H9 (cell line): ENCODE measurements around the gene PRSS57. TPM values are rescaled to one million over a fixed set of nuclear protein-coding genes. Genes with fewer than 3 reads are reported as not detected.

ENCODE experiments used
- DNase-seq: peaks from one replicate; pipeline ENCODE4 v3.0.0-alpha.2; 2017
- H2AFZ ChIP-seq: one replicate; pipeline ENCODE4 v1.6.1; 2013; ENCODE audit warnings: mild to moderate bottlenecking, low read length, control low read depth, moderate library complexity
- H2AK5ac ChIP-seq: 2 replicates; pipeline ENCODE4 v1.6.1; 2013; ENCODE audit warnings: low read length, control low read depth, mixed read lengths; ENCODE audit not compliant: insufficient read length
- H2BK120ac ChIP-seq: one replicate; pipeline ENCODE4 v1.6.1; 2013; ENCODE audit warnings: low read depth, mild to moderate bottlenecking, low read length, control low read depth, inconsistent platforms; ENCODE audit not compliant: poor library complexity, severe bottlenecking
- H2BK12ac ChIP-seq: 2 replicates; pipeline ENCODE4 v1.6.1; 2013; ENCODE audit warnings: low read length, control low read depth, mixed read lengths, low read depth; ENCODE audit not compliant: insufficient read length
- H2BK15ac ChIP-seq: 2 replicates; pipeline ENCODE4 v1.6.1; 2013; ENCODE audit warnings: low read depth, low read length, control low read depth
- H2BK20ac ChIP-seq: one replicate; pipeline ENCODE4 v1.6.1; 2013; ENCODE audit warnings: low read depth, mild to moderate bottlenecking, low read length, control low read depth, inconsistent platforms; ENCODE audit not compliant: poor library complexity, severe bottlenecking
- H2BK5ac ChIP-seq: 2 replicates; pipeline ENCODE4 v1.6.1; 2013; ENCODE audit warnings: low read length, control low read depth, mixed read lengths; ENCODE audit not compliant: insufficient read length
- H3K14ac ChIP-seq: 2 replicates; pipeline ENCODE4 v1.6.1; 2013; ENCODE audit warnings: low read length, control low read depth; ENCODE audit not compliant: insufficient read depth
- H3K18ac ChIP-seq: 2 replicates; pipeline ENCODE4 v1.6.1; 2013; ENCODE audit warnings: low read depth, mild to moderate bottlenecking, mixed read lengths, low read length, control low read depth; ENCODE audit not compliant: insufficient read length
- H3K23ac ChIP-seq: 2 replicates; pipeline ENCODE4 v1.6.1; 2013; ENCODE audit warnings: low read length, control low read depth, mixed read lengths, low read depth; ENCODE audit not compliant: insufficient read length
- H3K23me2 ChIP-seq: 2 replicates; pipeline ENCODE4 v1.6.1; 2013; ENCODE audit warnings: low read depth, mild to moderate bottlenecking, mixed read lengths, low read length, control low read depth; ENCODE audit not compliant: insufficient read length, poor library complexity, severe bottlenecking
- H3K27ac ChIP-seq: 2 replicates; pipeline ENCODE4 v1.5.1; 2013; ENCODE audit warnings: low read length, control low read depth, mixed read lengths, low read depth; ENCODE audit not compliant: insufficient read length
- H3K27me3 ChIP-seq: 2 replicates; pipeline ENCODE4 v1.6.1; 2013; ENCODE audit warnings: low read length, control low read depth, inconsistent platforms; ENCODE audit not compliant: insufficient read depth
- H3K4ac ChIP-seq: 2 replicates; pipeline ENCODE4 v1.6.1; 2013; ENCODE audit warnings: low read depth, mild to moderate bottlenecking, control low read depth, inconsistent platforms, low read length, moderate library complexity
- H3K4me1 ChIP-seq: 2 replicates; pipeline ENCODE4 v1.6.1; 2013; ENCODE audit warnings: low read length, control low read depth, inconsistent platforms; ENCODE audit not compliant: insufficient read depth
- H3K4me2 ChIP-seq: 2 replicates; pipeline ENCODE4 v1.6.1; 2013; ENCODE audit warnings: low read length, control low read depth, mixed read lengths; ENCODE audit not compliant: insufficient read length, insufficient read depth
- H3K56ac ChIP-seq: 2 replicates; pipeline ENCODE4 v1.6.1; 2013; ENCODE audit warnings: low read depth, mild to moderate bottlenecking, mixed read lengths, low read length, control low read depth; ENCODE audit not compliant: insufficient read length
- H3K79me1 ChIP-seq: 2 replicates; pipeline ENCODE4 v1.6.1; 2013; ENCODE audit warnings: low read depth, mild to moderate bottlenecking, moderate library complexity, low read length, control low read depth, inconsistent platforms; ENCODE audit not compliant: insufficient read depth, poor library complexity, severe bottlenecking
- H3K79me2 ChIP-seq: 2 replicates; pipeline ENCODE4 v1.6.1; 2013; ENCODE audit warnings: low read length, control low read depth, inconsistent platforms; ENCODE audit not compliant: insufficient read depth
- H3K9ac ChIP-seq: 2 replicates; pipeline ENCODE4 v1.6.1; 2013; ENCODE audit warnings: low read length, control low read depth, mixed read lengths; ENCODE audit not compliant: insufficient read length; ENCODE audit errors: extremely low read depth
- H3K9me3 ChIP-seq: one replicate; pipeline ENCODE4 v1.6.1; 2013; ENCODE audit warnings: low read depth, low read length, inconsistent platforms; ENCODE audit not compliant: control insufficient read depth
- H3T11ph ChIP-seq: one replicate; pipeline ENCODE4 v1.6.1; 2013; ENCODE audit warnings: mild to moderate bottlenecking, low read length, control low read depth, inconsistent platforms
- H4K20me1 ChIP-seq: one replicate; pipeline ENCODE4 v1.6.1; 2013; ENCODE audit not compliant: control insufficient read depth, insufficient read length, insufficient read depth
- H4K5ac ChIP-seq: 2 replicates; pipeline ENCODE4 v1.6.1; 2013; ENCODE audit warnings: low read depth, mild to moderate bottlenecking, mixed read lengths, low read length, control low read depth; ENCODE audit not compliant: insufficient read length
- H4K8ac ChIP-seq: replicated peaks from 2 replicates; pipeline ENCODE4 v1.6.1; 2013; ENCODE audit warnings: low read length, control low read depth, mixed read lengths, low read depth; ENCODE audit not compliant: insufficient read length
- H4K91ac ChIP-seq: 2 replicates; pipeline ENCODE4 v1.6.1; 2013; ENCODE audit warnings: low read depth, mild to moderate bottlenecking, moderate library complexity, mixed read lengths, low read length, control low read depth; ENCODE audit not compliant: insufficient read length
- H3K27ac Mint-ChIP-seq, 3 experiments: 2 replicates in 2 of 3; 3 replicates in 1 of 3; pipeline ENCODE4 v1.8.0; 2020 to 2021; ENCODE audit warnings: mixed read lengths in 3 of 3, mild to moderate bottlenecking in 1 of 3, moderate library complexity in 1 of 3
- H3K27me3 Mint-ChIP-seq: 2 replicates; pipeline ENCODE4 v1.8.0; 2021; ENCODE audit warnings: low read depth, mild to moderate bottlenecking, moderate library complexity, mixed read lengths
- H3K36me3 Mint-ChIP-seq, 3 experiments: 2 replicates in 2 of 3; 3 replicates in 1 of 3; pipeline ENCODE4 v1.8.0; 2020 to 2021; ENCODE audit warnings: low read depth in 3 of 3, mixed read lengths in 3 of 3; ENCODE audit not compliant: insufficient read depth in 1 of 3
- H3K4me1 Mint-ChIP-seq, 2 experiments: 2 replicates each; pipeline ENCODE4 v1.8.0; 2020; ENCODE audit warnings: mixed read lengths in 2 of 2
- H3K4me3 Mint-ChIP-seq, 2 experiments: 2 replicates in 1 of 2; 3 replicates in 1 of 2; pipeline ENCODE4 v1.8.0; 2020 to 2021; ENCODE audit warnings: mild to moderate bottlenecking in 2 of 2, mixed read lengths in 2 of 2, moderate library complexity in 1 of 2
- H3K9me3 Mint-ChIP-seq, 2 experiments: 2 replicates in 1 of 2; 3 replicates in 1 of 2; pipeline ENCODE4 v1.8.0; 2020; ENCODE audit warnings: mild to moderate bottlenecking in 2 of 2, mixed read lengths in 2 of 2, moderate library complexity in 1 of 2
- CTCF ChIP-seq: fragments of 200-600 bp; sonication (generic); conservative IDR thresholded peaks from 3 replicates; pipeline ENCODE4 v1.8.0; 2021; ENCODE audit warnings: antibody characterized with exemption, mild to moderate bottlenecking
- WGBS: extraction: QIAGEN DNeasy Blood & Tissue Kit; methylation state at CpG from one replicate; pipeline ENCODE4 v1.1.7; 2013; ENCODE audit warnings: missing lambda C conversion rate, low lambda C conversion rate, mixed read lengths; ENCODE audit not compliant: insufficient read length; ENCODE audit errors: extremely low coverage; 5-methylcytosine and 5-hydroxymethylcytosine counted together
- total RNA-seq: library from RNA; stranded (reverse); gene quantifications from 2 replicates; pipeline ENCODE4 v1.2.1, GENCODE V29; 2021

PRSS57 gene
- total RNA-seq, 1 experiment from 2014 or later: not detected

DNA sequence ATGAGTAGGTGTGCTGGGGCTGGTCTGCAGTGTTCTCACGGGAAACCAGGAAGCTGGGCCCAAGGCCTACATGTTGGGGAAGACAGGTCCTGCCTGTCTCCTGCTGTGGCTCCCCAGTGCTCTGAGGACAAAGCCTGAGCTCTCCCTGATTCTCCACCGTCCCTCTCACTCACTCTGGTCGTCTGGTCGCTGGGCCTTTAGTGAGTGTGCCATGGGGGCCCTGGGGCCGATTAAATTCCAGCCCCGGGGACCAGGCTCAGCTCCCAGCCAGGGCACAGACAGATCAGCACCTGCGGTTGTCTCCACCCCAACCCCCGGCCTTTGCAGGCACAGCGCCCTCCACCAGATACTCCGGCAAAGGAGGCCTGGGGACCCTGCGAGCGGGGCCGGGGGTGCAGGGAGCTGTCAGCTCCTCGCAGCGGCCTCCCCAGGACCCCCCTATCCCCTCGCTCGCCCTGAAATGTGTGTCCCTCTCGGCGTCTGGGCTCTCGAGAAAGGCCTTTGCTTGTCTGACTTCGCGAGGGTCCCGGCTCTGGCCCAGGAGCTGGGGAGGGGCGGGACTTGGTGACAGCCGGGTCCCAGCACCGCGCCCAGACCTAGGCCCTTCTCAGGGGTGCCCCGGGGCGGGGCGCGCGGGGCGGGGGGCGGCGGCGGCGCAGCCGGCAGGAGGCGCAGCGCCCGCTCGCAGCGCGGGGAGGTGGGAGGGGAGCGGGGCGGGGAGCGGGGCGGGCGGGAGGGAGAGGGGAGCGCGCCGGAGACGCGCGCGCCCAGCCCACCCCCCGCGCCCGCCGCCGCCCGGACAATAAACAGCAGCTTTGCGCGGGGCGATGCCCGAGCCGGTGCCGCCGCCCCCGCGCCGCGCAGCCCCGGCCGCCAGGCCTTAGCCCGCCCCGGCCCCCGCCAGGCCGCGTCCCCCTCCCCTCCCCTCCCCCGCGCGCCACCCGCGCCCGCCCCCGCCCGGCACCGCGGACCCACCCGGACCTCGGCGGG, 13.2 kb upstream of the PRSS57 start, which contains the start of gene PALM:
Gene PALM (plus strand): TSS at position 782 of the 990 bp plus-strand sequence. CDS start 212 bp downstream, outside the sequence.
- Histone ChIP-seq H3K23me2 (peaks cover 8% of the 10 kb centered on the region), H2BK120ac (no peak within 1 kb of the TSS), H4K20me1 (no peaks in the 10 kb centered on the region), H3K27me3 (no peaks in the 10 kb centered on the region), H2BK20ac (no peak within 1 kb of the TSS), H3K79me1 (no peaks in the 10 kb centered on the region), H4K91ac (no peak within 1 kb of the TSS), H3K14ac (no peak within 1 kb of the TSS), H3T11ph (no peak within 1 kb of the TSS), H4K5ac (no peak within 1 kb of the TSS), H3K18ac (no peak within 1 kb of the TSS), H3K27ac (no peak within 1 kb of the TSS), H3K56ac (no peak within 1 kb of the TSS), H2AFZ (no peak within 1 kb of the TSS), H3K9ac (no peak within 1 kb of the TSS), H3K79me2 (no peaks in the 10 kb centered on the region), H2AK5ac (no peak within 1 kb of the TSS), H3K23ac (no peak within 1 kb of the TSS), H3K4me1 (no peaks in the 10 kb centered on the region; the same call in 1 of the 2 replicates), H3K4me2 (peak within 1 kb of the TSS; percentile 44), H2BK12ac (no peak within 1 kb of the TSS), H3K4ac (no peak within 1 kb of the TSS), H3K9me3 (no peaks in the 10 kb centered on the region), H2BK15ac (no peak within 1 kb of the TSS; the same call in 1 of the 2 replicates), H2BK5ac (no peak within 1 kb of the TSS), H4K8ac (no peak within 1 kb of the TSS)
- peak within 1 kb of the TSS; percentile 54 to 75 for H3K4me3 Mint-ChIP-seq
- H3K36me3 Mint-ChIP-seq: peaks cover 0 to 5% (median 3%) of the 10 kb centered on the region in 3 experiments; a peak in 3 of 7 replicates
- WGBS: no CpG with 5 or more reads among the region's 93 CpGs
- DNase-seq: peak; percentile 66
- H3K4me1 Mint-ChIP-seq: peaks cover 12% of the 10 kb centered on the region in 2 experiments
- peak; percentile 37; the same call in 2 of the 3 replicates for TF ChIP-seq CTCF
- H3K27ac Mint-ChIP-seq: no peak within 1 kb of the TSS
- peaks cover 8 to 9% of the 10 kb centered on the region in 2 experiments for H3K9me3 Mint-ChIP-seq
- H3K27me3 Mint-ChIP-seq: peaks cover 17% of the 10 kb centered on the region
